Activated T-cell treated with anti-CD3 and anti-CD28 coated beads for 24 hours (primary cell): ENCODE data around the gene RASIP1.
"Not testable (repeated sequence)": the region's sequence is repeated elsewhere in the genome, so short reads cannot be mapped to it uniquely, and the experiment has no call there.

Source experiments
- DNase-seq: peaks from one replicate; pipeline ENCODE4 v3.0.0-alpha.2; 2020; ENCODE audit warnings: low read depth

The RASIP1 gene

DNA sequence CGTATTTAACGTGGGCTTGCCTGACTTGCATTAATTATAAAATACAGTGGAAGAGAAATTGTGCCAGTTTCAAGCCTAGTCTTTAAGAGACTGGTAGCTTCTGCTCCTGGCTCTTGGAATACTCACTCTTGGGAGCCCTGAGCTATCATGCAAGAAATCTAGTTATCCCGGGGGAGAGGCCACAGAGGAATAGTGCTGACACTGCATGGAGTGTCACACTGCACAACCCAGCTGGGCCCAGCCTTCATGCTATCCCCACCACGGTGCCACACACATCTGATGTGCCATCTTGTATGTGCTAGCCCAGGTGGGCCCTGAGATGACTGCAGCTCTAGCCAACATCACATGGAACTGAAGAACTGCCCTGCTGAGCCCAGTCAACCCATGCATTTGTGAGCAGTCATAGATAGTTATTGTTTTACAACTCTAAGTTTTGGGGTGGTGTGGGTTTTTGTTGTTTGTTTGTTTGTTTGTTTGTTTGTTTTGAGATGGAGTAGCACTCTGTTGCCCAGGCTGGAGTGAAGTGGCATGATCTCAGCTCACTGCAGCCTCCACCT lies 29.2 kb downstream of the RASIP1 start:
- DNase-seq = no peak

GRCh38 chr19:48708471-48708870 lies 31.9 kb downstream of the RASIP1 start:
- DNase-seq = no peak

- DNase-seq = no peak
Observed at GRCh38 chr19:48705431-48705830, 35.0 kb downstream of the RASIP1 start.

GRCh38 chr19:48703316-48703715 lies 37.1 kb downstream of the RASIP1 start:
- DNase-seq = no peak

- no peak for DNase-seq
Observed at GRCh38 chr19:48702701-48703100, 37.7 kb downstream of the RASIP1 start.

GRCh38 chr19:48698046-48698445 lies 42.4 kb downstream of the RASIP1 start:
- no peak for DNase-seq

- DNase-seq = no peak
Observed at GRCh38 chr19:48696353-48697010, 43.9 kb downstream of the RASIP1 start.

GRCh38 chr19:48695743-48696352 lies 44.6 kb downstream of the RASIP1 start, which contains the start of gene FUT2:
TSS of gene FUT2 (plus strand) at chr19:48695971. CDS start at chr19:48702957, 6,986 bp downstream.
- no peak for DNase-seq

DNA sequence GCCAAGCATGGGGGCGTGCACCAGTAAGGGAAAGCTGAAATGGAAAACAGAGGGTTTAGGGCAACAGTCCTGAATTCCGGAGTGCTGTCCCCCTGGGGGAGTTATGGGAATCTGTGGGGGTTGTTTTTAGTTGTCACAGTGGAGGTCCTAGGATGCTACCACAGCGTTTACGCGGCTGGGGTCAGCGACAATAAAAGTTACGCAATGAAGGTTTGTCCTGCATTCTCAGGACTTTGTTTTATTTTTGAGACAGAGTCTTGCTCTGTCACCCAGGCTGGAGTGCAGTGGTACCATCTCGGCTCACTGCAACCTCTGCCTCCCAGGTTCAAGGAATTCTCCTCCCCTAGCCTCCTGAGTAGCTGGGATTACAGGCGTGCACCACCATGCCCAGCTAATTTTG lies 46.8 kb downstream of the RASIP1 start:
- not testable (repeated sequence) for DNase-seq

DNA sequence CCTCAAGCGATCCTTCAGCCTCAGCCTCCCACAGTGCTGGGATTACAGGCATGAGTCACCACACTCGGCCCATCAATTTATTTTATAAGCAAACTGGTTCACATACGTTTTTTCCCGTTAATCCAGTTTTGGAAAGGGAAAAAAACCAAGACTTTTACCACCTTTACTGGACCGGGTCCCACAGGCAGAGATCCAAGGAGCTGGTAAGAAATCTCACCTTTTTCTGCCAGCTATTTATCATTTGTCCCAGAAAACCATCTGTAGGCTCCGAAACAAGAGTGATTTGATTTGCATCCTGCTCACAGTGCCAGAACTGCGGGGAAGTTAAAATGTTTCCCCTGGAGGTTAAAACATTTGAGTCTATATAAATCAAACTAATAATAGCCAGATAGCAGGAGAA lies 51.0 kb downstream of the RASIP1 start:
- no peak for DNase-seq

DNA sequence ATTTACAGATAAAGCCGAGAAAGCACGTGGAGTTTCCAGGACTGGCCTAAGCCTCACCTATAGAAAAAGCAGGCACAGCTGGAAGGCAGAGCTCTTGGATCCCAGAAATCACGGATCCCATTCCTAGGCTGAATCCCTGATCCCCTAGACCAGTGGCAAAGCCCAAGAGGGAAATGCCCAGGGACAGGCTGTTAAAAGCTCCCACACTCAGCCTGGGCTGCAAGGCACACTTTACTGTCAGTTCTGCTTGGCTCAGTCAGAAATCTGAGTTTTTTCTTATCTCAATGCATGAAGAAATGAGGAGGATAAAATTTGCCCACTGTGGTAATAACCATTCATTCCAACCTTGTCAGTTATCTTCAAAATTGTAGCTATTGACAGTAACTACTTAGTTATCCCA lies 52.6 kb downstream of the RASIP1 start:
- DNase-seq = no peak

GRCh38 chr19:48686637-48687036 lies 53.8 kb downstream of the RASIP1 start:
- DNase-seq = not testable (repeated sequence)

DNA sequence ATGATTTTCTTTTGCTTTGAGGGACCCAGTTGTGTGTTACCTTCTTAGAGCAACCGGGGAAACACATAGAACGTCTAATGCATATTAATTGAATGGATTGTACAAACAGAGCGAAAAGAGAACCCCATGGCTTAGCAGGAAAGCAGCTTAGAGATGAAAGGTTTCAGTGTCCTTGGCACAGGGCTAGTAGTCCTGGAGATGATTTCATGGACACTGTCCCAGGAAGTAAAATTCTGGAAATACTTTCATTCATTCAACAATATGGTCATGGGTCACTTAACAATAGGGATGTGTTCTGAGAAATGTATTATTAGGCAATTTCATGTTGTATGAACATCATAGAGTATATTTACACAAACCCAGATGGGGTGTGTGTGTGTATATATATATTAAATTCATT lies 54.3 kb downstream of the RASIP1 start:
- DNase-seq = no peak

DNA sequence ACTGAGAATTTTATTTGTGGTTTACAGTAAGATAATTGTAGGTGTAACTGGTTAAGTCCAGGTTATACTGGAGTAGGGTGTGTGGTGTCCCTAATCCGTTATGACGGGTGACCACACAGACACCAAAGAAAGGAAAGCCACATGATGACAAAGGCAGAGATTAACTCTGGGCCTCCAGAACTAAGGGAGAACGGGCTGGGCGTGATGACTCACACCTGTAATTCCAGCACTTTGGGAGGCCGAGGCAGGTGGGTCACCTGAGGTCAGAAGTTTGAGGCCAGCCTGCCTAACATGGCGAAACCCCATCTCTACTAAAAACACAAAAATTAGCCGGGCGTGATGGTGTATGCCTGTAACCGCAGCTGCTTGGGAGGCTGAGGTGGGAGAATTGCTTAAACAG lies 54.8 kb downstream of the RASIP1 start:
- DNase-seq = no peak

GRCh38 chr19:48683349-48683748 lies 57.1 kb downstream of the RASIP1 start:
- peak; percentile 16 for DNase-seq

- DNase-seq = no peak
Observed at GRCh38 chr19:48681127-48681470, 59.3 kb downstream of the RASIP1 start.

DNA sequence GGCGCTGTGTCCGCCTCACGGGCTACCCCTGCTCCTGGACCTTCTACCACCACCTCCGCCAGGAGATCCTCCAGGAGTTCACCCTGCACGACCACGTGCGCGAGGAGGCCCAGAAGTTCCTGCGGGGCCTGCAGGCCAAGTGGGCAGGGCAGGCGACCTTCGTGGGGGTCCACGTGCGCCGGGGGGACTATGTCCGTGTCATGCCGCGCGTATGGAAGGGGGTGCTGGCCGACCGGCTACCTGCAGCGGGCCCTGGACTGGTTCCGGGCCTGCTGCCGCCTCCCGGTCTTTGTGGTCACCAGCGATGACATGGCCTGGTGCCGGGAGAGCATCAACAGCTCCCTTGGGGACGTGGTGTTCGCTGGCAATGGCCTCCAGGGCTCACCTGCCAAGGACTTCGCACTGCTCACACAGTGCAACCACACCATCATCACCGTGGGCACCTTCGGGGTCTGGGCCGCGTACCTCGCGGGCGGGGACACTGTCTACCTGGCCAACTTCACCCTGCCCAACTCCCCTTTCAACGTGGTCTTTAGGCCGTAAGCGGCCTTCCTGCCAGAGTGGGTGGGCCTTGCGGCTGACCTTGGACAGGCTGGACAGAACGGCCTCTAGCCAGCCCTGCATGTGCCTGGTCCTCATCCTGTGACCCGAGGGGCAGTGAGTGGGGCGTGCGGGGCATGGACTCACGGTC lies 59.8 kb downstream of the RASIP1 start:
- no peak for DNase-seq

DNA sequence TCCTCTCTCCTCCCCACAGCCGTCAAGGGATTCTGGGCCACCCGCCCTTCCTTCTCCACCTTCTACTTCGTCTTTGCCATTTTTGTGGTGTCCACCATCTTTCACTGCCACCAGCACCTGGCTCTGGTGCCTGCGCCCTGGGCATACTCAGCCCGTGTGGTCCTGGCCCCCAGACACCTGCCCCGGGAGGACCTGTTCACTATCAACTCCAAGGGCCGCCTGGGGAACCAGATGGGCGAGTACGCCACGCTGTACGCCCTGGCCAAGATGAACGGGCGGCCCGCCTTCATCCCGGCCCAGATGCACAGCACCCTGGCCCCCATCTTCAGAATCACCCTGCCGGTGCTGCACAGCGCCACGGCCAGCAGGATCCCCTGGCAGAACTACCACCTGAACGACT lies 60.4 kb downstream of the RASIP1 start:
- not testable (repeated sequence) for DNase-seq

- no peak for DNase-seq
Observed at GRCh38 chr19:48678201-48678600, 62.2 kb downstream of the RASIP1 start.

DNA sequence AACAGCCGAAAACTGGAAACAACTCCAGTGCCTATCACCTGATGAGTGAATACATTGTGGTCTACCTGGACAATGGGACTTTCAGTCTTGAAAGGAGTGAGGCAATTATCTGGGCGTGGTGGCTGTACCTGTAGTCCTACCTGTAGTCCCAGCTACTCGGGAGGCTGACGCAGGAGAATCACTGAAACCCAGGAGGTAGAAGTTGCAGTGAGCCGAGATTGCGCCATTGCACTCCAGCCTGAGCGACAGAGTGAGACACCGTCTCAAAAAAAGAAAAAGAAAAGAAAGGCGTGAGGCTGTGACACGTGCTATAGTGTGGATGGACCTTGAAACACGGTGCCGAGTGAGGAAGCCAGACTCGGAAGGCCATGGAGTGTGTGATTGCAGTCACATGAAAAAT lies 63.5 kb downstream of the RASIP1 start:
- no peak for DNase-seq

- no peak for DNase-seq
Observed at GRCh38 chr19:48676487-48676886, 63.9 kb downstream of the RASIP1 start.

- peak; percentile 65 for DNase-seq
Observed at GRCh38 chr19:48674921-48675824, 65.2 kb downstream of the RASIP1 start.
